IPS DF 19.7 (cell line): ENCODE data around the gene DELE1.

Experiments used
- DNase-seq: peaks from one replicate; pipeline ENCODE4 v3.0.0-alpha.2; 2013; ENCODE audit warnings: low read depth, low spot score

Gene DELE1

DNA sequence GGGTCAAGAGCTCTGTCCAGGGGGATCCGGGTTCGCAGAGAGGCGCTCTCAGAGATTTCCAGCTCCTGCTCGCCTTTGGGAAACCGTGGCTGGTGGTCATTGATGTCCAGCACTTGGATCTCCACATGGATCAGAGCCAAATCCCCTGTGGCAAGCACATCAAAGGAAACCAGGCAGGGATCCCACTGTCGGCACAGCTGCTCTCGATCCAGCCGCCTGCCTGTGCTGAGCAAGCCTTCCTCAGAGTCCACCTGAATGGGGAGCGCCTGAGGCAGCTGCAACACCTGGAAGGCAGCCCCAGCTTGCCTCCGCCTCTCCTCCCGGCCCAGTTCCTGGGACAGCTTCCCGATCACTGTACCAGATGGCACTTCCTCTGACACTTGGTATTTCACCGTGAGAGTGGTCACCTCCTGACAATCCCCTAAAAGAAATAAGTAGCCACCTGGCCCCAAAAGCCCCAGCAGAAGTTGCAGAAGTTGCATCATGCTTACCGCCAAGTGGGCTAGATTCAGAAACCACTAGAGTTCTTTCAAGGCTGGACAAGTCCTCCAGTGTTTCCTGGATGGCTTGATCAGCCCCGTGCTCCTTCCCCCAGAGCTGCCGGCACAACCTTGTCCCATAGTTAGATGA lies 33.8 kb downstream of the DELE1 start:
- no peak for DNase-seq

DNA sequence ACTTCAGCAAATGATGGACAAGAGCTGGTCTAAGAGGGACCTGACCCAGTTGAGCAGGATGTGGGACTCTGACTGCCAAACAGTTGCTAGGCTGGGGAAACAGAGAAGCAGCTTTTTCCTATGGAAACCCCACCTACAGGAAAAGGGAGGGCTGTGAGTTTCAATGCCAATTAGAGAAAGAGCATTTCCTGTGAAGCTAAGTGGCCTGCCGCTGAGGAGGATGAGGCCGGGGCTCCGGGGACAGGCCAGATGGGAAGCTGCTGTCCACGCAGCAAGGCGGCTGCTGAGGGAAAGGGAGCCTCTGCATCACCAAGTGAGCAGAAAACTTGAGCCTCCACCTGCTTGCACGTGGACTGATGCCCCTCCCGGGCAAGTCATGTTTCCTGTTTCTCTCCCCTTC lies 34.4 kb downstream of the DELE1 start, which contains the start of gene PCDH12:
TSS of gene PCDH12 (minus strand) at position 90 of the 400 bp plus-strand sequence. CDS start 351 bp downstream, outside the sequence.
- DNase-seq = no peak

DNA sequence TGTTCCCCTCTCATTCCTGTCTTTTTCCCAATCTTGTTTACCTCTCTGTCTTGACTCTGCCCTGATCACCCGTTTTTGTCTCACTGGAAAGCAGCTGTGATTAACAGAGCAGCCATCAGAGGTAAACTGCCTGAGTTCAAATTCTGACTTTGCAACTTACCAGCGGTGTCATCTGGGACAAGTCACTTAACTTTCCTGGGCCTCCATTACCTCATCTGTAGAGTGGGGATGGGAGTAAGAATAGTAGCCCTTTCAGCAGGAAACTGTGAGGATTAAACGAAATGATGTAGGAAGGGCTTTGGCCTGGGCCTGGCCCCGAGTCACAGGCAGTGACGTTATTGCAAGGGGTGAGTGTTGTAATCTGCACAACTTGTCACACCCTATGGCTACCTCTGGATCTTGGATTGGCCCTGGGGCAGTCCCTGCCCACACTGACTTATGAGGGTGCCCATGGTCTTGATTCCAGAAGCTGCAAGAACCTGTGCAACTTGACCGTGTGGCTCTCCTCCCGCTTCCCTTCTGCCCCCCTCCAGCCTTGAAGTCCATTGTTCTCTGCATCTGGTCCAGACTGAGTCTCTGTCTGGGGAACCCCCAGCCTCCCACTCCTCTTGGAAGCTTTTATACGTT lies 35.0 kb downstream of the DELE1 start:
- DNase-seq = no peak

DNA sequence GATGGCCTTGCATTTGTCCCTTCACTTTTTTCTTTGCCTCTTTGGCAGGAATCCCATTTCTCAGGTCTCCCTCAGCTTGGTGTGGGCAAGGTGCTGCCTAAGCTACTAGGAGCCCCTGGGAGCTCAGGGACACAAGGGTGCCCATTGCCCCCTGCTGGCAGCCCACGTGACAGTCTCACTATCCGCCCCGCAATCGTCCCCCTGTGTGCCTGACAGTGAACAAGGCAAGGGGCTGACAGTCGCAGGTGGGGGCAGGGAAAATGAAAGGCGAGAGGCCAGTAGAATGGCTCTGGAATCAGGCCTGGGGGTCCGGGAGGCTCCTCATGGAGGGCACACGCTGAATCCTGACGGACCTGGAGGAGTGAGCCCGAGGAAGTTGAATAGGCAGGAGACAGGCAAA lies 36.3 kb downstream of the DELE1 start:
- DNase-seq = no peak

DNA sequence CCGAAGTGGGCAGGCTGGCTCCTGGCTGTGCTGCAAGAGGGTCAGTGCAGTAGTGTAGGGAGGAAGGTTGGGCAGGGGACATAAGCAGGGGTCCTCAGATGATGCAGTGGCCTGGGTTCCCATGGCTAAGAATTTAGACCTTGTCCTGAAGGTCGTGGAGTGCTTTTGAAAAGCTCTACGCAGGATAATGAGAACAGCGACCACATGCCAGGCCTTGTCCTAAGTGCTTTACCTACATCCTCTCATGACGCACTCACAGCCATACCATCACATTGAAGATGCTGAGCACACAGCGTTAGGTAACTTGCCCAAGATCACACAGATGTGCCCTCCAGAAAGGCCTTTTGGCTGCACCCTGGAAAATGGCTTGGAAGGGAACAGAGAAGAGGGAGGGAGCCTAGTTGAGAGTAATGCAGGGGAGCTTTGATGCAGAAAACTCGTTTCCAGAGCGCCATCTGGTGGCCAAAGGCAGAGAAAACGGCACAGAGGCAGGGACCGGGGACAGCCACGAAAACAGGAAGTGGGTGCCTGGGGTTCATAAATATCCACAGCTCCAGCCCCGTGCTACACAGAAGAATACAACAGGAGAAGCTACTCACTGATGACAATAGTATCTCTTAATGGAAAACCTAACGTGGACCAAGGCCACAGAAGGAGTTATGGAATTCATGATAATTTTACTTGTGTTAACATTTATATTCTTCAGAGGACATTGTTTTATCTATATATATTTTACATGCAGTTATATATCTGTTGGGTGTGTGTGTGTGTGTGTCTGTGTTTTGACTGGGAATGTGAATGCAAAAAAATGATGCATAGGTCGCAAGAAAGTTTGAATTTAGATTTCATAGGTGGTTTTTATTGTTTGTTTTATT lies 37.0 kb downstream of the DELE1 start:
- no peak for DNase-seq

DNA sequence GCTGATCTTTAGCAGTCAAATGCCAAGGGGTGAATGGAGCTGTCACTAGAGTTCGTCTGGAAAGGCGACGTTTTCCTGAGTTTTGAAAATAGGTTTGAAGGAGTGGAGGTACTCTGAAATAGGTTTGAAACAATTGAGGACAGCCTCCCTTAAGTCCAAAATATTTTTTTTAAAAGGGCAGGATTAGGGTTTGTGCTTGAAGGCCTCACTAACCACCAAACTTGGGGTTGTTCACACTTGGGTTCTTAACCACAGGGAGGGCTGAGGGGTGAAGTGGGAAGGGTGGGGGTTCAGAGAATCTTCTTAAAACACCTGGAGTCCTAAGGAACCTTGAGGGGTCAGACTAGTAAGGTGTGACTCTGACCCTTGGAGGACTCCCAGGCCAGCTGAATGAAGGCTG lies 37.8 kb downstream of the DELE1 start:
- DNase-seq = no peak

DNA sequence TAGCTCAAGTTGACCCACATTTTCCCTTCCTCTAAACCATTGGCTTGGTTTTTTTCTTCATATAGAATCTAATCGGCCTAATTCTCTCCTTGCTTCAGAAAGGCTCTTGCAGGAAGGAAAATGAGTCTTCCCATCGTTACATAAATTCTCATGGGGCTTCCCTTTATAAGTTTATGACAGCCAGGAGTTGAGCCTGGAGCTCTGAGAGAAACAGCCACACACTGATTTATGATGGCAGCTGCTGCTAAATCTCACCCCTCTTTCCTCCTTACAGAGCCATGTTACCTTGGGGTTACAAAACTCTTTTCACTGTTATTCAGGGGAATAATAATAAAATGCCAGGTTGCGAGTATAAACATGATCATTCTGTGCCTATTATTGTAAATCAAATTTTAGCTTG lies 40.0 kb downstream of the DELE1 start:
- DNase-seq = no peak

DNA sequence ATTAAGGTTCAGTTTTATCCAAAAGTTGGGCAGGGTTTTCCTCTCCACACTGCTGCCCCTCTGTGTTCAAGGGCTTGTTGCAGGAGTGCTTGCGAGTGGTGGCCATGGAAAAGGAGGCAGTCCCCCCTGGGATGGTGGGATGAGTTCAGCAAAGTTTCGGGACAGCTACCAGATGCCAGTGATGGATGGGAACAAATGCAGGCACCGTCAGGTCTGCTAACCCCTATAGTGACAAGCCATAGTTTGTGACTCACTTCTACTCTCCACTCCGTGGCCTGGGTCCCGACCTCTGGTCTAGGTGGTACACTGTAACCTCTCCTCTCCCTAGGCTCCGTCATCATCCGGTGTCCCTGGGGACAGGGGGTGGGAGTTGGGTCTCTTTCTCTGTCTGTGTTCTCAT lies 41.4 kb downstream of the DELE1 start:
- no peak for DNase-seq

DNA sequence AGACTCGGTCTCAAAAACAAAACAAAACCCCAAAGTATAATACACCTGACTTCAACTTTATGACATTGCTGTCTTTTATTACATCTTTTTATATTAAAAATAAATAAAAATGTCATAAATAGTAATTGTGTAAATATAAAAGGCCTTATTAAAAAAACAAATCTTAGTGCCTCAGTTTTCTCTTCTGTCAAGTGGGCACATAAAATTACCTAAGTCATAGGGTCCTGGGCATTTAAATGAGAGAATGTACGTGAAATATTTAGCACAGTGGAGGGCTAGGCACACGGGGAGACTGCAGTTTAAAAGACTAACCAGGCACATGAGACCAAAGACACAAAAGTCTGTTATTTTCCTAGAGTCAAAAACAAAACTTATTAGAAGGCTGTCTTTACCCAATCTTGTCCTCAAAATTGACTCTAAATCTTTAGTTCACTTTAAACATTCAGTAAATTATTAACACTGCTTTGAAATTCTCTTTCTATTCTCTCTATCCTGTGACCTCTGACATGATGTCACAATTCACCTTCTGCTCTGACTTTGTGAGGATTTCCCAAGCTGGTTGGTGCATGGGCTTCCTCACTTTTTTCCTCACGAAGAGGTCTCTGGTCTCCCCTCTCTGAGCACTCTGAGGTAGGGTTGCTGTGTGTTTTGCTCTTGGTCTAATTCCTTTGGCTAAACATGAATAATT lies 42.7 kb downstream of the DELE1 start:
- DNase-seq = no peak

DNA sequence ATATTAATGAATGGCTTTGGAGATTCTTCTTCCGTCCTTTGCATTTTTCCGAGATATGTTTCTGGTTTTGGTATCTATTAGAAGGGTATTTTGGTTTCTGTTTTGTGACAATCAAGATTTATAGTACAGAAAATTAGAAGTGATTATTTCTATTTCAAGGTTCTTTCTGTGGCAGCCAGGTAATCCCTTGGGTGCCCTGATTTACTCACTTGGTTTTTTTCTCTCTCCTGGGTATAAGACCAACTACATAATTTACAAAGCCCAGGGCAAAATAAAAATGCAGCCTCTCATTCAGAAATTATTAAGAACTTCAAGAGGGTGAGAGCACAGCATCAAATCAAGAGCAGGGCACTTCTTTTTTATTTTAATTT lies 43.3 kb downstream of the DELE1 start:
- no peak for DNase-seq

DNA sequence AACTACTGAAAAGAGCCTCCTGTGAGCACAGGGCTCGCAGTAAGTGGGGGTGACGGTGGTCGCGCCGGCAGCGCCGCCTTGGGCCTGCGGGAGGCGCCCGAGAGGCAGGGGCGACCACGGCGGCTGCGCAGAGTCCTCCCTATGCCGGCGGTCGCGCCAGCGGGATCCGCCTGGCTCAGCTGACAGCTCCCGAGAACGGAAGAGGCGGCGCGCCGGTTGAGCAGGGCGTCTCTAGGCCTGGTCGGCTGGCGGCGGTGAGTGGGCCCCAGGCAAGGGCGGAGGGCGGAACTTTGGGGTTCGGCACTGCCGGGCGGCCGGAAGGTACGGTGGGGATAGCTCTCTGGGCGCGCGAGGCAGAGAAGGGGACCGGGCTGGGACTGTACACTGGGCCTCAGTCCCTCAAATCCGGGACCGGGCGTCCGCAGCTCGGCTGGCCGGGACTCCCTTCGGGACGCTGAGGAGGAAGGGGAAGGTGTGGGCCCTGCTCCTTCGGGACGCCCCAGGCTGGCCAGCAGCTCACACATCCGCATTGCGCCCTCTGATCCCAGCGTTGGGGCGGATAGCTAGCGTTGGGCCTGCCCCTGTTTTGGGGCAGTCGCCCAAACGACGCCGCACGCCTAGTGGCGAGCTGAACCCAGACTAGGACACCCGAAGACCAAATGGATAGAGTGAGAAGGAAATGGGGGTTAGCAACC lies 45.4 kb downstream of the DELE1 start, which contains the start of gene RNF14:
TSS of gene RNF14 (plus strand) at position 192 of the 695 bp plus-strand sequence. CDS start 4,484 bp downstream, outside the sequence.
- no peak for DNase-seq

DNA sequence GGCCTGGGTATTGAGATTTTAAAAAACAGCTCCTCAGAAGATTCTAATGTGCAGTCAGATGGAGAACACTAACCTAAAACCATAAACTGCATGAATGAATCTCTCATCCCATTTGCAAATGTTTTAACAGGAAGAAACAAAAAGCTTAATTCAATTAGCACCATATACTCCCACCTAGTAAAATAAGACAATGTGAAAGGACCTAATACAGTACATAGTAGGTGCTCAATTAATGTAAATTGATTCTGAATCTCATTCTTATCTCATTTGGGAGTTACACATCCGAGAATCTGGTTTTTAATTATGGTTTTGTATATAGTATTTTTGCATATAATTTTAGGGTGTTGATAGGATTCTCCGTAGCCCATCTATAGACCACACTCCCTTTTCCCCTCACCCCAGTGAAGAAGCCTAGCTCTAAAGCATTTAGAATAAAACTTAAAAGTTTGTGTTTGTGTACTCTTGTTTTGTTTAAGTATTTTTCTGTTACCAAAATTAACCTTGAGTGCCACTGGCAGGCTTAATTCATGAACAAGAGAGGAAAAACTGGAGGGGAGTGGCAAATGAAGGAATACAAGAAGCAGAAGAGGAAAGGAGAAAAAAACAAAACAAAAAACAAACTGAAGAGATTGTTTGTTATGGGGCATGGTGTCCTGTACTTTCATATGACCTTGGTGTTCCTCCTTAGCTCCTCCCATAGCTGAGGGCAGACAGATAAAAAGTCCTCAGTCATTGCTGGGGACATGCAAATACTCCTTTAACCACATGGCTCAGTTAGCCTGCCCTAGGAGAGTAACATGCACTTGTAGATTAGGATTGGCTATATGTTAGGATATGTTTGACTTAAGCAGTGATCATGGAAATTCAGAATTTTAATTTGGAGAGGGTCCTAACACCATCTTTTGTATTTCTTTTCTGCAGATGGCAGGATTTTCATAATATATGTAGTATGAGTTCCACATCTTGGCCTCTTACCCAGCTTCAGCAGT lies 46.4 kb downstream of the DELE1 start:
- DNase-seq = no peak

DNA sequence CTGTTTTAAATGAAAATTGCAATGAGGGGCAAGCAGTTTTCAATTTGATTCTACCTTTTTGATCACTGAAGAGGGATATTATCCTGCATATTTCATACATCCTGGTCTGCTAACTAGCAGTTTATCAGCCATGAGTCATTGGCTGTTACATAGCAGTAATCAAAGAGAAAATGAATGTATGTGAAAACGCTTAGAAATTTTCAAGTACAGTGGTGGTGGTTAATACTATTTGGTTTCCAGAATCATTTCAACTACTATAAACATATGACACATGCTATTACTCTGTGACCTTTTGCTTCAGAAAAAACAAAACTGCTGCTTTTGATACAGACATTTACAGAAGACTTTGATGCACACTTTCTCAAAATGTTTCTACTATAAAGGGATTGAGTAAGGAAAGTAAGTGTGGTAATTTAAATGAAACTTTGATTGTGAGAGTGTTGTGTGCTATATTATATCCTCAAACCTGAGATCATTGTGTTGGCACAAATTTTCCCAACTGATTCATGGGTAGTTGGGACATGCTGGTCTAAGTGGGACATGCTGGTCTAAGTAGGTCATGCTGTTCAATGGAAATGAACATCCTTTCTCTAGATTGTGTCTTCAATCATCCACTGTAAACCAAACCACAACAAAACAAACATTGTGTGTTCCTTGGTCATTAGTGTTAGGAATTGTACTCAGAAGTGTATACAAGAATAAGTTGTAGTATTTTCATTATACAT lies 50.4 kb downstream of the DELE1 start:
- no peak for DNase-seq

DNA sequence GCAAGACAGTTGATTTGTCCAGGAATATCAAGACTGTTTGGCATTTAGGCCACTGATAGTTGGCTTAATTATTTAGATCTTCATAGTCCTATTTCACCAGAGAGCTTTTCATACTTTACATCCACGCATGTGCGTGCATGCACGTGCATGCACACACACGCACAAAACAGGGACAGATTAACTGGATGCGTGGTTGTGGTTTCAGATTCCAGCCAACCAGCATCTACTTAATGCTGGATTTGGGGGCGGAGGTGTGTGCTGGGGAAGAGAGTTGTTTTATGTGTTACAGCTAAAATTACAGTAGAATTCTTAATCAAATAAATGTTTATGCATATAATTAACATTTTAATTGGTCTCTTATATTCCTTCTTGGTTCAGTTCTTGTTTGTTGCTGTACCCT lies 52.5 kb downstream of the DELE1 start:
- no peak for DNase-seq

DNA sequence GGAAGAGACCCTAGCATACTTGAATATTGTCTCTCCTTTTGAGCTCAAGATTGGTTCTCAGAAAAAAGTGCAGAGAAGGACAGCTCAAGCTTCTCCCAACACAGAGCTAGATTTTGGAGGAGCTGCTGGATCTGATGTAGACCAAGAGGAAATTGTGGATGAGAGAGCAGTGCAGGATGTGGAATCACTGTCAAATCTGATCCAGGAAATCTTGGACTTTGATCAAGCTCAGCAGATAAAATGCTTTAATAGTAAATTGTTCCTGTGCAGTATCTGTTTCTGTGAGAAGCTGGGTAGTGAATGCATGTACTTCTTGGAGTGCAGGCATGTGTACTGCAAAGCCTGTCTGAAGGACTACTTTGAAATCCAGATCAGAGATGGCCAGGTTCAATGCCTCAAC lies 54.7 kb downstream of the DELE1 start:
- DNase-seq = no peak

DNA sequence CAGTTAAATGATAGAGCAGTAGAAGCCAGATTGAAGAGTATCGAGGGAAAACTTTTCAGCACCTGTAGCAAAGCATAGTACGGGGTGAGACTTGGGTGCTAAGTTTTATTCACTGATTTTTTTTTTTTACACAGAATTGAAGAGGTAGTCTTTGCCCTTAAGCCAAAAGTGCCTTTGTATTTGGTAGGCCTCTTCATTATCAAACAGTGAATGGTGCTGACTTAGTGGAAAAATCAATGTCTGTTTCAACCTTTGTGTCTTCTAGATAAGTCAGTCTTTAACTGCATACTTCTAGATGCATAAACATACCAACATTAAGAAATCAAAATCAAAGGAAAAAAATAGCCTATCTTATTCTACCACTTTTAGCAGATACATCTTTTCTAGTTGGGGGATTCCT lies 59.0 kb downstream of the DELE1 start:
- no peak for DNase-seq

DNA sequence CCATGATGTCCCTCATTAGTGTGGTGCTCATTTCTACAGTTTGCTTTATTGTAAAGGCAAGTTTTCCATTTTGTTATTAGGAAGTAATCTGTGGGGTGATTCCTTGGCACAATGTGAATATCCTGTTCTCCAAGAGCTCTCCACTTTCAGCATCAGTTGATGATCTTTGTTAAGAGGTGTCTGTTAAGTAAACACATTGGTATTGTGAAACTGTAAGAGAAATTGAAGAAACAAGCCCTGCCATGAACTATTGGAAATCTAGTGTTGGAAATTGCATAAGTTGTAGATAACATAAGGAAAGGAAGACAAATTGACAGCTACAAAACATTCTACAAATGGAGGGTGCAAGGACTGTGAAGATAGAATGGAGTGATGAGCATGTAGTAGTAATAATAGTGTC lies 62.4 kb downstream of the DELE1 start:
- DNase-seq = no peak

DNA sequence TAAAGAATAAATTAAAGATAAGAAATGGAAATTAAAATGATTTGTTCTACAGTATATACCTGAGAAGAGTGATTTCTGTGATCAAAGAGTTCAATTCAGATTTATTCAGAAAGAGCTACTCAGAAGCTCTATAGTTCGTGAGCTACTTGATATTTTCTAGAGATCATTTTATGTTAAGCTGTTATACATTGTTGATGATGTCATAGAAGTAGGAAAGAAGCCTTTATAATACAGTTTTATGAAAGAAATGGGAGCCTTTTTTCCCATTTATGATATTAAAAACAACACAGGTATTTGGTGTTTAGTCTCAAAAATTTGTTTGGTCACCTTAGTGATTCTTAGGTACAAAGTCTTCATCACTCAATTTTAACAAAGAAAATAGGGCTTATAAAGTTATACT lies 66.0 kb downstream of the DELE1 start:
- no peak for DNase-seq
